CD14-positive monocyte (primary cell): ENCODE data around the gene S100B. TPM values are rescaled to one million over a fixed set of nuclear protein-coding genes. Genes with fewer than 3 reads are reported as not detected.
A peak's percentile ranks its signal among the peaks of the same experiment; 100 is the strongest.

Experiments used
- DNase-seq, 3 donors: peaks; one replicate each; pipeline ENCODE4 v3.0.0-alpha.2; 2011 to 2022
- H2AFZ ChIP-seq: 2 replicates; pipeline ENCODE4 v1.6.0; 2012; ENCODE audit warnings: mild to moderate bottlenecking, low read depth, low read length, inconsistent platforms; ENCODE audit not compliant: insufficient read depth, poor library complexity, severe bottlenecking
- H3K27ac ChIP-seq, 2 donors: 1 replicate in 1 of 2; 2 replicates in 1 of 2; pipeline ENCODE4 v1.5.1; 2012 to 2013; ENCODE audit warnings: low read length in 2 of 2, control low read depth in 1 of 2, inconsistent platforms in 1 of 2, low read depth in 1 of 2, mild to moderate bottlenecking in 1 of 2
- H3K27me3 ChIP-seq, 2 donors: one replicate each; pipeline versions ENCODE4 v1.6.0 to v1.6.1; 2011 to 2013; ENCODE audit warnings: low read length in 2 of 2; ENCODE audit not compliant: control insufficient read depth in 2 of 2, insufficient read depth in 2 of 2
- H3K36me3 ChIP-seq, 2 donors: replicated peaks in 1 of 2; 1 replicate in 1 of 2; 2 replicates in 1 of 2; pipeline versions ENCODE4 v1.5.1 to v1.6.1; 2012 to 2013; ENCODE audit warnings: low read length in 2 of 2, control low read depth in 1 of 2, inconsistent platforms in 1 of 2, mild to moderate bottlenecking in 1 of 2; ENCODE audit not compliant: insufficient read depth in 2 of 2, control insufficient read depth in 1 of 2
- H3K4me1 ChIP-seq, 2 donors: 1 replicate in 1 of 2; 2 replicates in 1 of 2; pipeline versions ENCODE4 v1.5.1 to v1.6.1; 2012 to 2013; ENCODE audit warnings: low read length in 2 of 2, control low read depth in 1 of 2, inconsistent platforms in 1 of 2, mild to moderate bottlenecking in 1 of 2, moderate library complexity in 1 of 2; ENCODE audit not compliant: insufficient read depth in 2 of 2, control insufficient read depth in 1 of 2
- H3K4me2 ChIP-seq: replicated peaks from 2 replicates; pipeline ENCODE3; 2012; ENCODE audit warnings: low read length, moderate library complexity, mild to moderate bottlenecking; ENCODE audit not compliant: poor library complexity, severe bottlenecking; ENCODE audit errors: extremely low read depth
- H3K4me3 ChIP-seq, 3 experiments: fragments of 200-600 bp in 1 of 3; sonication (generic) in 1 of 3; replicated peaks in 1 of 3; 1 replicate in 2 of 3; 2 replicates in 1 of 3; pipeline ENCODE4 v1.5.1; 2011 to 2013; ENCODE audit warnings: low read length in 3 of 3, mild to moderate bottlenecking in 3 of 3, control low read depth in 2 of 3, low read depth in 2 of 3, inconsistent platforms in 1 of 3, moderate library complexity in 1 of 3
- H3K79me2 ChIP-seq: 2 replicates; pipeline ENCODE4 v1.6.0; 2012; ENCODE audit warnings: mild to moderate bottlenecking, control low read depth, inconsistent platforms, low read length, moderate library complexity; ENCODE audit not compliant: insufficient read depth
- H3K9ac ChIP-seq: 2 replicates; pipeline ENCODE4 v1.6.0; 2017; ENCODE audit warnings: low read length, mild to moderate bottlenecking; ENCODE audit not compliant: insufficient read depth, poor library complexity, severe bottlenecking
- H3K9me3 ChIP-seq, 2 donors: replicated peaks in 1 of 2; 1 replicate in 1 of 2; 2 replicates in 1 of 2; pipeline versions ENCODE4 v1.5.1 to v1.6.1; 2012 to 2013; ENCODE audit warnings: low read length in 2 of 2, control low read depth in 1 of 2; ENCODE audit not compliant: control insufficient read depth in 1 of 2, insufficient read depth in 1 of 2
- H4K20me1 ChIP-seq: 2 replicates; pipeline ENCODE4 v1.6.0; 2012; ENCODE audit warnings: mild to moderate bottlenecking, low read length, control low read depth, moderate library complexity; ENCODE audit not compliant: insufficient read depth
- H3K27ac Mint-ChIP-seq, 7 donors: one replicate each; pipeline ENCODE4 v1.8.0; 2020; ENCODE audit warnings: mild to moderate bottlenecking in 7 of 7, mixed read lengths in 7 of 7, moderate library complexity in 6 of 7, inconsistent platforms in 2 of 7
- H3K27me3 Mint-ChIP-seq, 3 donors: one replicate each; pipeline ENCODE4 v1.8.0; 2021 to 2022; ENCODE audit warnings: low read depth in 3 of 3, mild to moderate bottlenecking in 3 of 3, mixed read lengths in 3 of 3, moderate library complexity in 3 of 3, inconsistent platforms in 1 of 3
- H3K36me3 Mint-ChIP-seq, 2 donors: one replicate each; pipeline ENCODE4 v1.8.0; 2020; ENCODE audit warnings: mixed read lengths in 2 of 2, inconsistent platforms in 1 of 2, mild to moderate bottlenecking in 1 of 2
- H3K4me1 Mint-ChIP-seq: one replicate; pipeline ENCODE4 v1.8.0; 2020; ENCODE audit warnings: mild to moderate bottlenecking, mixed read lengths
- H3K4me3 Mint-ChIP-seq, 2 donors: one replicate each; pipeline ENCODE4 v1.8.0; 2020; ENCODE audit warnings: mild to moderate bottlenecking in 2 of 2, mixed read lengths in 2 of 2, moderate library complexity in 1 of 2
- H3K9me3 Mint-ChIP-seq, 7 donors: one replicate each; pipeline ENCODE4 v1.8.0; 2020 to 2022; ENCODE audit warnings: mixed read lengths in 7 of 7, mild to moderate bottlenecking in 6 of 7, moderate library complexity in 6 of 7, inconsistent platforms in 2 of 7
- CTCF ChIP-seq: fragments of 200-600 bp; IDR thresholded peaks from one replicate; pipeline ENCODE4 v1.8.0; 2022; ENCODE audit warnings: antibody characterized with exemption, mild to moderate bottlenecking
- WGBS: methylation state at CpG from one replicate; pipeline ENCODE4 v1.1.5; 2013; ENCODE audit warnings: missing lambda C conversion rate; ENCODE audit not compliant: insufficient coverage; 5-methylcytosine and 5-hydroxymethylcytosine counted together
- intact Hi-C, 2 donors: fragments of 100-400 bp; cut with micrococcal nuclease; formaldehyde crosslinking; loops; one replicate each; pipeline versions ENCODE4 v1.15.0 to v1.15.1; 2023
- polyA plus RNA-seq, 3 donors: library from polyadenylated mRNA; depleted of rRNA in 1 of 3; unstranded in 2 of 3; stranded (reverse) in 1 of 3; fragments of 300-500 nt in 2 of 3; fragments of >200 nt in 1 of 3; fragmentation: Illumina TruSeq in 2 of 3; gene quantifications; 1 replicate in 2 of 3; 2 replicates in 1 of 3; pipeline ENCODE4 v1.2.3, GENCODE V29; 2012 to 2021

The S100B gene
- polyA plus RNA-seq, 3 donors, result 0.59 to 1.4 (median 0.67) TPM

GRCh38 chr21:46600978-46601377 is 3.9 kb downstream of the S100B start:
- H3K79me2 ChIP-seq, result no peaks in the 10 kb centered on the region
- DNase-seq, result no peak
- no peak overlapping the region for H3K4me2 ChIP-seq
- H3K4me3 ChIP-seq, result no peak overlapping the region
- H3K27ac ChIP-seq, result no peak overlapping the region
- peak overlapping the region; percentile 62 for H2AFZ ChIP-seq
- 80% methylated on average over 8 of the region's 9 CpGs for WGBS
- H3K4me3 Mint-ChIP-seq, result no peak overlapping the region
- H3K27me3 Mint-ChIP-seq, result peaks cover 0 to 1% (median 0%) of the 10 kb centered on the region in 3 donors
- peaks cover 0 to 16% of the 10 kb centered on the region in 2 donors for H3K9me3 ChIP-seq
- peaks cover 16% of the 10 kb centered on the region in 2 donors for H3K4me1 ChIP-seq
- no peak for TF ChIP-seq CTCF
- H3K27me3 ChIP-seq, result no peaks in the 10 kb centered on the region
- peaks cover 31% of the 10 kb centered on the region for H3K4me1 Mint-ChIP-seq
- no peaks in the 10 kb centered on the region for H3K36me3 ChIP-seq
- no peak overlapping the region for H3K9ac ChIP-seq
- intact Hi-C loops, result no loop called here
- H3K9me3 Mint-ChIP-seq, result peaks cover 2 to 8% (median 4%) of the 10 kb centered on the region in 7 donors
- H4K20me1 ChIP-seq, result no peaks in the 10 kb centered on the region
- H3K27ac Mint-ChIP-seq, result no peak overlapping the region
- H3K36me3 Mint-ChIP-seq, result no peaks in the 10 kb centered on the region

GRCh38 chr21:46600305-46600704 is 4.6 kb downstream of the S100B start:
- H3K36me3 ChIP-seq, result no peaks in the 10 kb centered on the region
- H3K9ac ChIP-seq, result no peak overlapping the region
- H3K4me3 ChIP-seq, result no peak overlapping the region
- no peaks in the 10 kb centered on the region for H3K27me3 ChIP-seq
- Mint-ChIP-seq H3K27ac (no peak overlapping the region), H3K27me3 (no peaks in the 10 kb centered on the region), H3K36me3 (no peaks in the 10 kb centered on the region), H3K9me3 (peaks cover 4 to 9% (median 6%) of the 10 kb centered on the region in 7 donors), H3K4me3 (no peak overlapping the region), H3K4me1 (peaks cover 25% of the 10 kb centered on the region)
- no peak overlapping the region for H2AFZ ChIP-seq
- intact Hi-C loops, result no loop called here
- H3K9me3 ChIP-seq, result peaks cover 0 to 23% of the 10 kb centered on the region in 2 donors
- WGBS, result no CpG with 5 or more reads among the region's 5 CpGs
- TF ChIP-seq CTCF, result no peak
- no peaks in the 10 kb centered on the region for H3K79me2 ChIP-seq
- H3K27ac ChIP-seq, result no peak overlapping the region
- peaks cover 9% of the 10 kb centered on the region in 2 donors for H3K4me1 ChIP-seq
- H3K4me2 ChIP-seq, result no peak overlapping the region
- H4K20me1 ChIP-seq, result no peaks in the 10 kb centered on the region
- DNase-seq, result no peak
